WTC11 (cell line): ENCODE data around the gene FCGR3A. TPM values are rescaled to one million over a fixed set of nuclear protein-coding genes. Genes with fewer than 3 reads are reported as not detected.

Experiments used
- ATAC-seq: fragments of 200-7000 bp; cut with Tn5 transposase; 2 replicates; pipeline ENCODE4 v1.10.0; 2021; ENCODE audit warnings: mild to moderate bottlenecking, moderate library complexity
- CTCF ChIA-PET: fragments of 300-600 bp; sonication (Branson Sonifier 250); formaldehyde crosslinking; loops from one replicate; lab custom pipeline; 2021; ENCODE audit warnings: antibody characterized with exemption; lab: Charles Lee
- POLR2A ChIA-PET: fragments of 350-600 bp; sonication (Branson Sonifier 250); formaldehyde crosslinking; loops from one replicate; lab custom pipeline; 2021; ENCODE audit warnings: antibody characterized with exemption; lab: Charles Lee
- DNase-seq: peaks from one replicate; pipeline ENCODE4 v3.0.0; 2021; ENCODE audit warnings: low spot score
- H3K27ac Mint-ChIP-seq: 2 replicates; pipeline ENCODE4 v1.8.0; 2021; ENCODE audit warnings: mixed read lengths
- H3K27me3 Mint-ChIP-seq: 2 replicates; pipeline ENCODE4 v1.8.0; 2021; ENCODE audit warnings: low read depth, mild to moderate bottlenecking, moderate library complexity, mixed read lengths
- H3K36me3 Mint-ChIP-seq: 2 replicates; pipeline ENCODE4 v1.8.0; 2021; ENCODE audit warnings: mixed read lengths
- H3K4me1 Mint-ChIP-seq: 2 replicates; pipeline ENCODE4 v1.8.0; 2022; ENCODE audit warnings: mixed read lengths
- H3K4me3 Mint-ChIP-seq: 2 replicates; pipeline ENCODE4 v1.8.0; 2021; ENCODE audit warnings: mild to moderate bottlenecking, moderate library complexity, mixed read lengths
- H3K9me3 Mint-ChIP-seq: 2 replicates; pipeline ENCODE4 v1.8.0; 2021; ENCODE audit warnings: mixed read lengths
- CDX4 ChIP-seq: fragments of 250-450 bp; sonication (Bioruptor Pico); IDR thresholded peaks from 2 replicates; pipeline ENCODE4 v1.9.0; 2021; ENCODE audit warnings: moderate library complexity, mild to moderate bottlenecking, inconsistent platforms, borderline replicate concordance
- CREM ChIP-seq: sonication (generic); formaldehyde crosslinking; IDR thresholded peaks from 2 replicates; pipeline ENCODE4 v1.8.1; 2022; ENCODE audit warnings: mild to moderate bottlenecking, missing genetic modification reagents, moderate library complexity
- HMGA2 ChIP-seq: fragments of 250-450 bp; sonication (Bioruptor Pico); IDR thresholded peaks from 2 replicates; pipeline ENCODE4 v1.4.0; 2021; ENCODE audit warnings: mild to moderate bottlenecking, moderate library complexity
- JAZF1 ChIP-seq: fragments of 250-450 bp; sonication (Bioruptor Pico); IDR thresholded peaks from 2 replicates; pipeline ENCODE4 v1.9.0; 2021; ENCODE audit warnings: moderate library complexity, mild to moderate bottlenecking, inconsistent platforms
- NFATC4 ChIP-seq: fragments of 250-450 bp; sonication (Bioruptor Pico); IDR thresholded peaks from 2 replicates; pipeline ENCODE4 v1.9.0; 2021; ENCODE audit warnings: mild to moderate bottlenecking
- NFE2L1 ChIP-seq: sonication (generic); formaldehyde crosslinking; IDR thresholded peaks from 2 replicates; pipeline ENCODE4 v1.8.1; 2023; ENCODE audit warnings: missing genetic modification reagents
- NR1H2 ChIP-seq: sonication (generic); formaldehyde crosslinking; IDR thresholded peaks from 2 replicates; pipeline ENCODE4 v1.9.0; 2021; ENCODE audit warnings: mild to moderate bottlenecking, moderate library complexity, missing genetic modification reagents
- NR3C1 ChIP-seq: sonication (generic); formaldehyde crosslinking; conservative IDR thresholded peaks from 2 replicates; pipeline ENCODE4 v1.8.1; 2023; ENCODE audit warnings: low read depth, mild to moderate bottlenecking, missing genetic modification reagents
- PRDM15 ChIP-seq: sonication (generic); formaldehyde crosslinking; IDR thresholded peaks from 2 replicates; pipeline ENCODE4 v1.8.0; 2022; ENCODE audit warnings: missing genetic modification reagents
- PREB ChIP-seq: sonication (generic); formaldehyde crosslinking; IDR thresholded peaks from 2 replicates; pipeline ENCODE4 v1.8.1; 2022; ENCODE audit warnings: mild to moderate bottlenecking, missing genetic modification reagents, moderate library complexity, borderline replicate concordance
- SOX15 ChIP-seq: fragments of 250-450 bp; sonication (Bioruptor Pico); IDR thresholded peaks from 2 replicates; pipeline ENCODE4 v1.9.0; 2021; ENCODE audit warnings: mild to moderate bottlenecking
- ZBTB43 ChIP-seq: sonication (generic); formaldehyde crosslinking; IDR thresholded peaks from 2 replicates; pipeline ENCODE4 v1.8.1; 2023; ENCODE audit warnings: mild to moderate bottlenecking, missing genetic modification reagents
- ZNF138 ChIP-seq: sonication (generic); formaldehyde crosslinking; conservative IDR thresholded peaks from 2 replicates; pipeline ENCODE4 v1.8.1; 2022; ENCODE audit warnings: mild to moderate bottlenecking, moderate library complexity, missing genetic modification reagents
- ZNF232 ChIP-seq: sonication (generic); formaldehyde crosslinking; IDR thresholded peaks from 2 replicates; pipeline ENCODE4 v1.8.0; 2022; ENCODE audit warnings: mild to moderate bottlenecking, missing genetic modification reagents
- ZNF317 ChIP-seq: sonication (generic); formaldehyde crosslinking; IDR thresholded peaks from 2 replicates; pipeline ENCODE4 v1.8.1; 2023; ENCODE audit warnings: low read depth, mild to moderate bottlenecking, moderate library complexity, missing genetic modification reagents, borderline replicate concordance
- total RNA-seq: library from RNA; stranded (reverse); gene quantifications from 3 replicates; pipeline ENCODE4 v1.2.3, GENCODE V29; 2021
- TF ChIP-seq, protein P1 (sequence below): sonication (generic); formaldehyde crosslinking; IDR thresholded peaks from 2 replicates; pipeline ENCODE4 v1.8.1; 2023; ENCODE audit warnings: mild to moderate bottlenecking, missing genetic modification reagents
- TF ChIP-seq, protein P2 (sequence below): sonication (generic); formaldehyde crosslinking; IDR thresholded peaks from 2 replicates; pipeline ENCODE4 v1.8.1; 2022; ENCODE audit warnings: low read depth, missing genetic modification reagents, borderline replicate concordance
- TF ChIP-seq, protein P3 (sequence below): fragments of 250-450 bp; sonication (Bioruptor Pico); IDR thresholded peaks from 2 replicates; pipeline ENCODE4 v2.1.2; 2022; ENCODE audit warnings: mild to moderate bottlenecking, moderate library complexity

The FCGR3A gene
- total RNA-seq, 1 experiment from 2014 or later, result 0.11 TPM

- no peak for TF ChIP-seq ZNF317
- TF ChIP-seq CREM (CRISPR knock-in tag), result no peak
- TF ChIP-seq ZNF138 (CRISPR knock-in tag), result no peak
- no peak for TF ChIP-seq SOX15 (CRISPR knock-in tag)
- no peak for TF ChIP-seq ZNF232 (CRISPR knock-in tag)
- no peak for TF ChIP-seq PRDM15 (CRISPR knock-in tag)
- no peak for TF ChIP-seq CDX4 (CRISPR knock-in tag)
- no peak for TF ChIP-seq NR3C1 (CRISPR knock-in tag)
- TF ChIP-seq NR1H2 (CRISPR knock-in tag), result no peak
- TF ChIP-seq, all 79 proteins: peak for 0
These were observed 47.4 kb downstream of the FCGR3A start (continued) for GRCh38 chr1:161502181-161502580.

GRCh38 chr1:161501234-161501633, 48.4 kb downstream of the FCGR3A start:
- H3K36me3 Mint-ChIP-seq, result no peaks in the 10 kb centered on the region
- peaks cover 3% of the 10 kb centered on the region; the same call in 1 of the 2 replicates for H3K27me3 Mint-ChIP-seq
- ATAC-seq (no peak), DNase-seq (no peak)
- no peak overlapping the region for H3K4me3 Mint-ChIP-seq
- no peaks in the 10 kb centered on the region for H3K9me3 Mint-ChIP-seq
- POLR2A ChIA-PET, result no interaction called here
- CTCF ChIA-PET, result no interaction called here
- no peak overlapping the region for H3K27ac Mint-ChIP-seq
- H3K4me1 Mint-ChIP-seq, result peaks cover 3% of the 10 kb centered on the region
- TF ChIP-seq PRDM15 (CRISPR knock-in tag), result no peak
- no peak for TF ChIP-seq JAZF1 (CRISPR knock-in tag)
- TF ChIP-seq, protein P1, sequence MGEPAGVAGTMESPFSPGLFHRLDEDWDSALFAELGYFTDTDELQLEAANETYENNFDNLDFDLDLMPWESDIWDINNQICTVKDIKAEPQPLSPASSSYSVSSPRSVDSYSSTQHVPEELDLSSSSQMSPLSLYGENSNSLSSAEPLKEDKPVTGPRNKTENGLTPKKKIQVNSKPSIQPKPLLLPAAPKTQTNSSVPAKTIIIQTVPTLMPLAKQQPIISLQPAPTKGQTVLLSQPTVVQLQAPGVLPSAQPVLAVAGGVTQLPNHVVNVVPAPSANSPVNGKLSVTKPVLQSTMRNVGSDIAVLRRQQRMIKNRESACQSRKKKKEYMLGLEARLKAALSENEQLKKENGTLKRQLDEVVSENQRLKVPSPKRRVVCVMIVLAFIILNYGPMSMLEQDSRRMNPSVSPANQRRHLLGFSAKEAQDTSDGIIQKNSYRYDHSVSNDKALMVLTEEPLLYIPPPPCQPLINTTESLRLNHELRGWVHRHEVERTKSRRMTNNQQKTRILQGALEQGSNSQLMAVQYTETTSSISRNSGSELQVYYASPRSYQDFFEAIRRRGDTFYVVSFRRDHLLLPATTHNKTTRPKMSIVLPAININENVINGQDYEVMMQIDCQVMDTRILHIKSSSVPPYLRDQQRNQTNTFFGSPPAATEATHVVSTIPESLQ (CRISPR knock-in tag), result no peak
- no peak for TF ChIP-seq HMGA2 (CRISPR knock-in tag)
- TF ChIP-seq, protein P2, sequence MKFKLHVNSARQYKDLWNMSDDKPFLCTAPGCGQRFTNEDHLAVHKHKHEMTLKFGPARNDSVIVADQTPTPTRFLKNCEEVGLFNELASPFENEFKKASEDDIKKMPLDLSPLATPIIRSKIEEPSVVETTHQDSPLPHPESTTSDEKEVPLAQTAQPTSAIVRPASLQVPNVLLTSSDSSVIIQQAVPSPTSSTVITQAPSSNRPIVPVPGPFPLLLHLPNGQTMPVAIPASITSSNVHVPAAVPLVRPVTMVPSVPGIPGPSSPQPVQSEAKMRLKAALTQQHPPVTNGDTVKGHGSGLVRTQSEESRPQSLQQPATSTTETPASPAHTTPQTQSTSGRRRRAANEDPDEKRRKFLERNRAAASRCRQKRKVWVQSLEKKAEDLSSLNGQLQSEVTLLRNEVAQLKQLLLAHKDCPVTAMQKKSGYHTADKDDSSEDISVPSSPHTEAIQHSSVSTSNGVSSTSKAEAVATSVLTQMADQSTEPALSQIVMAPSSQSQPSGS (CRISPR knock-in tag), result no peak
- no peak for TF ChIP-seq NFE2L1
- TF ChIP-seq PREB (CRISPR knock-in tag), result no peak
- no peak for TF ChIP-seq CDX4 (CRISPR knock-in tag)
- no peak for TF ChIP-seq ZBTB43
- no peak for TF ChIP-seq NFATC4
- TF ChIP-seq NR1H2 (CRISPR knock-in tag), result no peak
- TF ChIP-seq, protein P3, sequence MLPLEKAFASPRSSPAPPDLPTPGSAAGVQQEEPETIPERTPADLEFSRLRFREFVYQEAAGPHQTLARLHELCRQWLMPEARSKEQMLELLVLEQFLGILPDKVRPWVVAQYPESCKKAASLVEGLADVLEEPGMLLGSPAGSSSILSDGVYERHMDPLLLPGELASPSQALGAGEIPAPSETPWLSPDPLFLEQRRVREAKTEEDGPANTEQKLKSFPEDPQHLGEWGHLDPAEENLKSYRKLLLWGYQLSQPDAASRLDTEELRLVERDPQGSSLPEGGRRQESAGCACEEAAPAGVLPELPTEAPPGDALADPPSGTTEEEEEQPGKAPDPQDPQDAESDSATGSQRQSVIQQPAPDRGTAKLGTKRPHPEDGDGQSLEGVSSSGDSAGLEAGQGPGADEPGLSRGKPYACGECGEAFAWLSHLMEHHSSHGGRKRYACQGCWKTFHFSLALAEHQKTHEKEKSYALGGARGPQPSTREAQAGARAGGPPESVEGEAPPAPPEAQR (CRISPR knock-in tag), result no peak
